Embryonic facial prominence (tissue), 1 donor: ENCODE results near the gene HOXD11.

Source experiments
- DNase-seq: peaks from one replicate; pipeline ENCODE4 v3.0.0-alpha.2; 2016; ENCODE audit errors: extremely low spot score

HOXD11 gene

DNA sequence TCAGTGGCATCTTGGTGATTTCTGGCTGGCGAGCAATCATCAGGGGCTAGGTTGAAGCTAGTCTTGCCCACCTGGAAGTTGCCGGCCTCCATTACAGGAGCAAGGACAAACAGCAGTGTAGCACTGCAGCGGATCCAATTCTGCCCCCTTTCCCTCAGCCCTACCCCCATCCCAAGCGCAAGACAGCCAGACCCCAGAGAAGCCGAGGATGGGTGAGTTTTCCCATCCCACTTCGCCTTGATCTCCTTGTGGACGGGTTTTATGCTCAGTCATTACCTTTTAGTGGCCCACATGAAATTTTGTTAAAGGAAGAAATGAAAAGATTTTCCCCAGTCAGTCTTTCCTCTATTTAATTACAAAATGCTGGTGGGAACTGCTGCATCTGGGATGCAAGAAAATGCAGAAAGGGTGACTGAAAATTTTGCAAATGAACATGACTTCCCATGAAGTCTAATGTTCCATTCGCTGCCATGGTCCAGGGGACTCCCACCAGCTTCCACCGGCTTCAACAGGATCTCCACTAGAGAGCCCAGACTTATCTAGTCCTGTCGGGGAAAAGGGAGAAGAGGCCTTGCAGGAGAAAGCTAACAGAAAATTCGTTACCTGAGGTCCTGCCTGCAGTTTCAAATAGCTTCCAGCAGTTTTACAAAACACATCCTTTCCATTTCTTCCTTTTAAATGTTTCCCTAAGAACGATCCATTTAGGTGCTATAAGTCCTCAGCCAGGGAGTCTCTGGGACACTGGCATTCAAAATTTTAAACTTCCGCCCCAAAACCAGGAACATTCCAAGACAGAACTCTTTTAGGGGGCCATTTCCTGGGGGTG, 13.5 kb downstream of the HOXD11 start:
- no peak for DNase-seq

DNA sequence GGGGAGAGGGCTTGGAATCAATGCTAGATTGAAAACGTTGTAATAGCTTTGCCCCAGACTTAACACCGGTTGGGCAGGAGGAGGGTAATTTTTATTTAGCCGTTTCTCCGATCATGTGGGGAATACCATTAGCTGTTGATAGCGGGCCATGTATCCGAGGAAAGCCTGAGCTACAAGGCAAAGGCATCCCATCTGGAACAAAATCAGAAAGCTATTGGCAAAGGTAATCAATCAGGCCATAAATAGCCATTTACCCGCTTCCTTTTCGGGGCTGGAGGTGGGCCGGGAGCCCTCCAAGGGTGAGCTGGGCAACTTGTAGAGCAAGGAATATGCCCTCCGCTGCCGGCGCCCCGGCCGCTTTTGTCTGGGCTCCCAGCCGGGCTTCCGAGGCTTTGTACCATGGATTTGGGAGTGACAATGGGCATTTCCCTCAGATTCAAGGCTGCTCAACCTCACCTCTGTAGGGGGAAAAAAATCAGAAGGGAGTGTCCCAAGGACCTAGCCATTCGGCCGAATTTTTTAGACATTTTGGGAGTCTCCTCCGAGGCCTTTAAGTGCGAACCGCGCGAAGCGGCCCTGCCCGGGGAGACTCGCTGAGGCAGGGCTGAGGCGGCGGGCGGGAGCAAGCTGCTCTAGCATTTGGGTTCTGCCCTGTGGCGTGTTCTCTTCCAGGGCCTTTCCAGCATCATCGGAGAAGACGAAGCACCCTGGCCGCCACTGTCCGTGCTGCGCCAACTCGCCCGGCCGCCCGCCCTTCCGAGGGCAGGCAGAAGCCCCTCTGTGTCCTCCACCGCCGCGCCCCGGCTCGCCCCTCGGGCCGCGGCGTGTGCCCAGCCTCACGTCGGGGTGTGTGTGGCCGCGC, 14.3 kb downstream of the HOXD11 start:
- no peak for DNase-seq

- no peak for DNase-seq
Observed at GRCh38 chr2:176122052-176122682, 15.1 kb downstream of the HOXD11 start.

- DNase-seq: no peak
Observed at GRCh38 chr2:176122683-176123410, 15.8 kb downstream of the HOXD11 start, which contains the start of gene HOXD9. Gene HOXD9 (plus strand): TSS chr2:176122719. CDS start chr2:176122769, 50 bp downstream.

DNA sequence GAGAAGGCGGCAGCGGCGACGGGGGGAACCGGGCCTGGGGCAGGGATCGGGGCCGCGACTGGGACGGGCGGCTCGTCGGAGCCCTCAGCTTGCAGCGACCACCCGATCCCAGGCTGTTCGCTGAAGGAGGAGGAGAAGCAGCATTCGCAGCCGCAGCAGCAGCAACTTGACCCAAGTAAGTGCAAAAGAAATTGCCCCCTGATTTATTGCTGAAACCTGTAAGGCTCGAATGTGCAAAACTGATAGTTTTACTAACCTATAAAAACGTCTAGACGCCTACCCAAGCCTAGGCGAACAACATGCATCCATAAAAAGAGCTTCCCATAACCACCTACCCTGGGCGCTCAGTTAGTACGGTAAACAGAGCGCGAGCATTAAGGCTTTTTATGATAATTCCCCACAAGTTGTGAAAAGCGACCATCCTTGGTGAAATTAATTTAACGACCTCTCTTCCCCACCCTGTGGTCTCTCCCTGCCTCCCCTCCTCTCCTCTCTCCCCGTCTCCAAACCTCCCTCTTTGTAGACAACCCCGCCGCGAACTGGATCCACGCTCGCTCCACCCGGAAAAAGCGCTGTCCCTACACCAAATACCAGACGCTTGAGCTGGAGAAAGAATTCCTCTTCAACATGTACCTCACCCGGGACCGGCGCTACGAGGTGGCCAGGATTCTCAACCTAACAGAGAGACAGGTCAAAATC, 16.5 kb downstream of the HOXD11 start:
- no peak for DNase-seq

GRCh38 chr2:176124110-176124946, 17.2 kb downstream of the HOXD11 start:
- no peak for DNase-seq

GRCh38 chr2:176124947-176125771, 18.1 kb downstream of the HOXD11 start:
- DNase-seq: no peak

- DNase-seq: no peak
Observed at GRCh38 chr2:176125772-176126054, 18.6 kb downstream of the HOXD11 start.

- peak; percentile 46 for DNase-seq
Observed at GRCh38 chr2:176126929-176127773, 20.1 kb downstream of the HOXD11 start.

DNA sequence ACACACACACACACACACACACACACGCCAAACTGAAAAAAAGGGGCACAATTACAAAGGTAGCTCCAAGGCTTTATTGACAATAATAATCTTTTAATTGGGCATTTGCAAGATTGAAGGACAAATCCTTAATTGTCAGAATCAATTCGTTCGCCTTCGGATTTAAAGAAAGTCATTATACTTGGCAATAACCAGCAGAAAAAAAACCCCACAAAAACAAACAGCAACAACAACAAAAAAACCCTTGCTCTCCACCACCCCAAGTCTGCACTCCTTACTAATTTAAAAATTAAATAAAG, 20.6 kb downstream of the HOXD11 start:
- DNase-seq: no peak

GRCh38 chr2:176128172-176128981, 21.3 kb downstream of the HOXD11 start:
- no peak for DNase-seq

DNA sequence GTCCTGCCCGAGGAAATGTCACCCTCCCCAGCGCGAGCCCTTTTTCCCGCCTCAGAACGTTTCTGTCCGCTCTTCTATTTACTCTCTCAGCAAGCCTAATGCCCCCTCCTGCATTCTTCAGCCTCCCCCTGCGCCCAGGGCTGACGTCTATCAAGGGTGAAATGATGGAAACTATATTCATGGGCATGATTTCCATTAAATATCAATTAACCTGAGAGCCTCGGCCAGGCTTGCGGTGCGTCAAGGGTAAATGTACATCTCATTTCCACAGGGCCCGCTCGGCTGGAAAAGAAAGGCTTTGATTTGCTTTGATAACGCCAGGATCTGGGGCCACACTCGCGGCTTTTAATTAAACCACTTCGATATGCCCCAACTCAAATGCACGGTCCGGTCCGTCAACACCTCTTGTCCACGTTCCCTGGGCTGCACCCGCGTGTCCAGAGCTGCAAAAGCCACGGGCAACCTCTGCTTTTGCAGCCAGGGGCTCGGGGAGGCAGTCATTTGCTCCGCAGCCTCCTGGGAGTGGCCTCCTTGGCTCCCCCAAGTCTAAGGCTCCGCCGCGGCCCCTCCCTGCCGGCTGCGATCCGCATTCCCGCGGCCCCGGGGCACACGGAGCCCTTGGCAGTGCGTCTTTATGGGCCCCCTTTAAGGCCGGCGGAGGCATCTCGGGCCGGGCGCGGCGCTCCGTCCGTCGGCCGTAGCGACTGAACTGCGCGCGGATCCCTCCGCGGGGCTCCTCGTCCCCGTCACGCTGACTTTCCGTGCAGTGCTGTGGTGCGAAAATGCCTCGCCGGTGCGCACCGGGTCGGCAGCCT, 22.1 kb downstream of the HOXD11 start, which contains the start of gene HOXD8:
HOXD8 (plus strand) TSS at position 724 of the 815 bp plus-strand sequence. CDS start 662 bp downstream, outside the sequence.
- no peak for DNase-seq

DNA sequence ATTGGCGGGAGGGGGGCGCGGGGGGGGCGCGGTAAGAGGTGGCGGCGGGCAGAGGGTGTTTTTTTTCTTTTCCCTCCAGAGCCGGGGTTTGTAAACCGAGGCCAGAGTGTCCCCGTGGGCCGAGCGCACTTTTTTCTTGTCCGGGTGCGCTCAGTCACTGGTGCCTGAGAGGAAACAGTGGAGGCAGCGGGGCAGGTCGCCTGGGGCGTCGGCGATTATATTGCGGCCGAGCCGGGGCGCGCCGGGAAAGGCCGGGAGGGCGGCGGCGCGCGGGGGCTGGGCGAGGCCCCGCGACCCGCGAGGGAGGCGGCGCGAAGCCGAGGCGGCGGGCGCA, 22.7 kb downstream of the HOXD11 start:
- no peak for DNase-seq

DNA sequence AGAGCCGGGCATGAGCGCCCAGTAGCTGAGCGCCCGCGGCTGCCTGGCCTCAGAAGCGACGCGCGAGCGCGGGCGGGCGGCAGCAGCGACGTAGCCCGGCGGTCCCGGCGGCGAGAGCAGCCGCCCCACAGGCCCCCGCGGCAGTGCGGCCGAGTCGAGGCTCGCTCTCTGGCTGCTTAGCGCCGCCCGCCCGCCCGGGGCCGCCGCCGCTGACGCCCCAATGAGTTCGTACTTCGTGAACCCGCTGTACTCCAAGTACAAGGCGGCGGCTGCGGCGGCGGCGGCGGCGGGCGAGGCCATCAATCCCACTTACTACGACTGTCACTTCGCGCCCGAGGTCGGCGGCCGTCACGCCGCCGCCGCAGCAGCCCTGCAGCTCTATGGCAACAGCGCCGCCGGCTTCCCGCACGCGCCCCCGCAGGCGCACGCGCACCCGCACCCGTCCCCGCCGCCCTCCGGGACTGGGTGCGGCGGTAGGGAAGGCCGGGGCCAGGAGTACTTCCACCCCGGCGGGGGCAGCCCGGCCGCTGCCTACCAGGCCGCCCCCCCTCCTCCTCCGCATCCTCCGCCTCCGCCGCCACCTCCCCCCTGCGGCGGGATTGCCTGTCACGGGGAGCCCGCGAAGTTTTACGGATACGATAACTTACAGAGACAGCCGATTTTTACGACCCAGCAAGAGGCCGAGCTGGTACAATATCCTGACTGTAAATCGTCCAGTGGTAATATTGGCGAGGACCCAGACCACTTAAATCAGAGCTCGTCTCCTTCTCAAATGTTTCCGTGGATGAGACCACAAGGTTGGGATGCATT, 23.3 kb downstream of the HOXD11 start:
- no peak for DNase-seq

DNA sequence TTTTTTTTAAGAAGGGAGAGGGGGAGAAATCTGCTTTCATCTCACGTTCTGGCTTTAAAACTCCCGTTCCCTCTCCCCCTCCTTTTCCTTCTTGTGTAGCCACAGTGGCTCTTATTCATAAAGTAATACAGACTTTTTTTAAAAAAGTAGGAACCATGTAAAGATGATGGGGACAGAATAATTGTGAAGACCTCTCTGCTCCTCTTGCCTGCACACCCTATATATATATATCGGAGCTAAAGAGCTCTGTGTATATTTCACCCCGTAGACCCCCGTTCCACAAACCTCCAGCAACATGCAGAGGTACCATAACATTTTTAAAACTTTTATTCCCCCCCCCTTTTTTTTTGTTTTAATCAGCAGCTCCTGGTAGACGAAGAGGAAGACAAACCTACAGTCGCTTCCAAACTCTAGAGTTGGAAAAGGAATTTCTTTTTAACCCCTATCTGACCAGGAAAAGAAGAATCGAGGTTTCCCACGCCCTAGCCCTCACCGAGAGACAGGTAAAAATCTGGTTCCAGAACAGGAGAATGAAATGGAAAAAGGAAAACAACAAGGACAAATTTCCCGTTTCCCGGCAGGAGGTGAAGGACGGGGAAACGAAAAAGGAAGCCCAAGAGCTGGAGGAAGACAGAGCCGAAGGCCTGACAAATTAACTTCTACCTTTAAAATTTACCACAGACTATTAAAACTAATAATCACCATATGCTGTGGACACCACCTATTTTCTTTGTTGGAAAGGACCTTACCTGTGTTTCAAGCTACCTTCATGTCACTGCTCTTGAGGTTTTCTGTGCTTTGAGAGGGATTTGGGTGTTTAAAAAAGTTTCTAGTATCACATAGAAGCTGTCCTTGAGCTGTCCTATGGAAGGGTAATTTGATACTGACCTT, 24.1 kb downstream of the HOXD11 start:
- DNase-seq: no peak
